HCT116 (cell line): Measurements from ENCODE around the gene TIMM17A. TPM values are rescaled to one million over a fixed set of nuclear protein-coding genes. Genes with fewer than 3 reads are reported as not detected.

Experiments
- ATAC-seq: fragments of 200-7000 bp; cut with Tn5 transposase; 2 replicates; pipeline ENCODE4 v1.9.1; 2020; ENCODE audit warnings: mild to moderate bottlenecking, moderate library complexity
- BruUV-seq: library from RNA; stranded (reverse); fragments of 400-500 nt; replicated peaks from 2 replicates; lab custom pipeline; 2021; lab: Mats Ljungman, UMichigan
- CTCF ChIA-PET: fragments of 300-600 bp; sonication (Branson Sonifier 250); formaldehyde crosslinking; loops from one replicate; lab custom pipeline; 2021; ENCODE audit warnings: antibody characterized with exemption; lab: Charles Lee
- POLR2A ChIA-PET: fragments of 300-600, 350-600 bp; sonication (Branson Sonifier 250); formaldehyde crosslinking; loops from one replicate; lab custom pipeline; 2021; ENCODE audit warnings: antibody characterized with exemption; lab: Charles Lee
- RAD21 ChIA-PET, 2 experiments: fragments of 300-600 bp; sonication (Branson Sonifier 250); formaldehyde crosslinking; loops; one replicate each; lab custom pipeline; 2023; ENCODE audit warnings: low total read pairs in 2 of 2; ENCODE audit not compliant: uncharacterized antibody in 2 of 2, unreplicated experiment in 2 of 2, low non-redundant PET in 1 of 2; lab: Charles Lee
- DNase-seq: peaks from one replicate; pipeline ENCODE4 v3.0.0-alpha.2; 2010; ENCODE audit warnings: low read depth, low spot score
- H2AFZ ChIP-seq: fragments of 200-600 bp; shearing (Covaris generic), sonication (generic); 2 replicates; pipeline ENCODE4 v1.6.1; 2017; ENCODE audit warnings: low read depth, mixed run types, mixed read lengths, antibody characterized with exemption, low read length; ENCODE audit not compliant: poor library complexity, severe bottlenecking
- H3K27ac ChIP-seq: 2 replicates; pipeline ENCODE4 v1.5.1; 2012; ENCODE audit warnings: low read depth, low read length
- H3K27me3 ChIP-seq: fragments of 200-600 bp; sonication (generic); 2 replicates; pipeline ENCODE4 v1.6.1; 2016; ENCODE audit warnings: mixed run types, low read length, mixed read lengths; ENCODE audit not compliant: insufficient read depth
- H3K36me3 ChIP-seq, 2 experiments: fragments of 200-500 bp in 1 of 2; fragments of 200-600 bp in 1 of 2; sonication (Bioruptor generic) in 1 of 2; sonication (generic) in 1 of 2; 2 replicates each; pipeline versions ENCODE4 v1.5.1 to v1.6.1; 2014 to 2016; ENCODE audit warnings: low read length in 2 of 2, inconsistent platforms in 1 of 2, mixed read lengths in 1 of 2, mixed run types in 1 of 2; ENCODE audit not compliant: insufficient read depth in 2 of 2, control insufficient read depth in 1 of 2
- H3K4me1 ChIP-seq, 2 experiments: fragments of 200-600 bp in 1 of 2; sonication (generic) in 1 of 2; 2 replicates each; pipeline versions ENCODE4 v1.5.1 to v1.6.1; 2012 to 2017; ENCODE audit warnings: low read length in 2 of 2, inconsistent platforms in 1 of 2, mild to moderate bottlenecking in 1 of 2, mixed read lengths in 1 of 2, mixed run types in 1 of 2, moderate library complexity in 1 of 2; ENCODE audit not compliant: insufficient read depth in 2 of 2, control insufficient read depth in 1 of 2
- H3K4me2 ChIP-seq: fragments of 200-600 bp; sonication (generic); 2 replicates; pipeline ENCODE4 v1.6.1; 2017; ENCODE audit warnings: mixed run types, low read length, mixed read lengths
- H3K4me3 ChIP-seq, 2 experiments: fragments of 200-600 bp in 1 of 2; sonication (generic) in 1 of 2; replicated peaks in 1 of 2; 2 replicates each; pipeline ENCODE4 v1.5.1; 2011 to 2016; ENCODE audit warnings: low read length in 2 of 2, control low read depth in 1 of 2, low read depth in 1 of 2, mild to moderate bottlenecking in 1 of 2, mixed read lengths in 1 of 2, mixed run types in 1 of 2
- H3K79me2 ChIP-seq: fragments of 200-600 bp; sonication (generic); 2 replicates; pipeline ENCODE4 v1.6.1; 2017; ENCODE audit warnings: mild to moderate bottlenecking, mixed run types, low read length, moderate library complexity, mixed read lengths; ENCODE audit not compliant: insufficient read depth
- H3K9ac ChIP-seq: fragments of 200-600 bp; sonication (generic); 2 replicates; pipeline ENCODE4 v1.6.1; 2016; ENCODE audit warnings: low read length, mixed read lengths
- H3K9me2 ChIP-seq: fragments of 200-600 bp; sonication (generic), shearing (Covaris generic); 2 replicates; pipeline ENCODE4 v1.6.1; 2017; ENCODE audit warnings: mixed run types, mild to moderate bottlenecking, moderate library complexity; ENCODE audit not compliant: insufficient read depth
- H3K9me3 ChIP-seq, 2 experiments: fragments of 200-500 bp in 1 of 2; fragments of 200-600 bp in 1 of 2; sonication (Bioruptor generic) in 1 of 2; sonication (generic) in 1 of 2; 2 replicates each; pipeline ENCODE4 v1.6.1; 2014 to 2017; ENCODE audit warnings: low read length in 2 of 2, mixed read lengths in 2 of 2, inconsistent platforms in 1 of 2, low read depth in 1 of 2, mild to moderate bottlenecking in 1 of 2, mixed run types in 1 of 2, moderate library complexity in 1 of 2; ENCODE audit not compliant: control insufficient read depth in 1 of 2, insufficient read depth in 1 of 2
- H4K20me1 ChIP-seq: fragments of 200-600 bp; sonication (generic), shearing (Covaris generic); 2 replicates; pipeline ENCODE4 v1.6.1; 2017; ENCODE audit warnings: mixed run types, mild to moderate bottlenecking, moderate library complexity; ENCODE audit not compliant: insufficient read depth
- POLR2A ChIP-seq: IDR thresholded peaks from 2 replicates; pipeline ENCODE4 v1.7.0; 2011; ENCODE audit warnings: borderline replicate concordance; ENCODE audit not compliant: insufficient read depth, insufficient read length; ENCODE audit errors: extremely low read depth
- ZFX ChIP-seq: fragments of 450-650 bp; IDR thresholded peaks from 2 replicates; pipeline ENCODE4 v1.6.1; 2017
- intact Hi-C: fragments of 100-400 bp; cut with micrococcal nuclease; formaldehyde crosslinking; loops from 2 replicates; pipeline ENCODE4 v1.10.0; 2022
- total RNA-seq: library from RNA; stranded (reverse); gene quantifications from one replicate; pipeline ENCODE4 v1.2.1, GENCODE V29; 2021; ENCODE audit not compliant: unreplicated experiment
- TF ChIP-seq, protein P1 (sequence below): IDR thresholded peaks from 2 replicates; pipeline ENCODE4 v1.6.1; 2012
- TF ChIP-seq, protein P2 (sequence below), 3 experiments: fragments of 200-600 bp in 1 of 3; sonication (generic) in 1 of 3; IDR thresholded peaks in 2 of 3; conservative IDR thresholded peaks in 1 of 3; 2 replicates each; pipeline ENCODE4 v1.5.1; 2012 to 2017; ENCODE audit warnings: low read depth in 2 of 3, low read length in 2 of 3, antibody characterized with exemption in 1 of 3, borderline replicate concordance in 1 of 3, control low read depth in 1 of 3, mild to moderate bottlenecking in 1 of 3, mixed read lengths in 1 of 3, mixed run types in 1 of 3, moderate library complexity in 1 of 3; ENCODE audit not compliant: insufficient read depth in 1 of 3

The TIMM17A gene
- total RNA-seq, 1 experiment from 2014 or later = 100 TPM

GRCh38 chr1:202009326-202010179 is 54.2 kb downstream of the TIMM17A start:
- peak overlapping the region; percentile 74 for H3K27ac ChIP-seq
- peak overlapping the region; percentile 92 for H3K9ac ChIP-seq
- ChIA-PET CTCF (interaction anchor here (0.6 to 7.1 kb wide), 22 partner anchors 10 to 146 kb away, joined by 3 to 106 read pairs (median 6); partner anchors contain the start of genes GPR37L1 and RNPEP), RAD21 (interaction anchor here (0.5 to 2.9 kb wide), 19 partner anchors 8 to 114 kb away, joined by 3 to 9 read pairs (median 4); no protein-coding TSS in a partner anchor), POLR2A (interaction anchor here (0.6 to 9.2 kb wide), 49 partner anchors 8 to 561 kb away, joined by 3 to 174 read pairs (median 6); partner anchors contain the start of gene CSRP1)
- ATAC-seq (peak; percentile 48), DNase-seq (peak; percentile 77)
- peaks cover 38% of the 10 kb centered on the region for H3K79me2 ChIP-seq
- H3K4me3 ChIP-seq = peak overlapping the region; percentile 90 to 93
- no peaks in the 10 kb centered on the region for H4K20me1 ChIP-seq
- peak overlapping the region; percentile 99 for H3K4me2 ChIP-seq
- peaks cover 61 to 97% of the 10 kb centered on the region in 2 experiments for H3K4me1 ChIP-seq
- TF ChIP-seq, protein P1, sequence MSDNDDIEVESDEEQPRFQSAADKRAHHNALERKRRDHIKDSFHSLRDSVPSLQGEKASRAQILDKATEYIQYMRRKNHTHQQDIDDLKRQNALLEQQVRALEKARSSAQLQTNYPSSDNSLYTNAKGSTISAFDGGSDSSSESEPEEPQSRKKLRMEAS = no peak
- TF ChIP-seq, protein P2, sequence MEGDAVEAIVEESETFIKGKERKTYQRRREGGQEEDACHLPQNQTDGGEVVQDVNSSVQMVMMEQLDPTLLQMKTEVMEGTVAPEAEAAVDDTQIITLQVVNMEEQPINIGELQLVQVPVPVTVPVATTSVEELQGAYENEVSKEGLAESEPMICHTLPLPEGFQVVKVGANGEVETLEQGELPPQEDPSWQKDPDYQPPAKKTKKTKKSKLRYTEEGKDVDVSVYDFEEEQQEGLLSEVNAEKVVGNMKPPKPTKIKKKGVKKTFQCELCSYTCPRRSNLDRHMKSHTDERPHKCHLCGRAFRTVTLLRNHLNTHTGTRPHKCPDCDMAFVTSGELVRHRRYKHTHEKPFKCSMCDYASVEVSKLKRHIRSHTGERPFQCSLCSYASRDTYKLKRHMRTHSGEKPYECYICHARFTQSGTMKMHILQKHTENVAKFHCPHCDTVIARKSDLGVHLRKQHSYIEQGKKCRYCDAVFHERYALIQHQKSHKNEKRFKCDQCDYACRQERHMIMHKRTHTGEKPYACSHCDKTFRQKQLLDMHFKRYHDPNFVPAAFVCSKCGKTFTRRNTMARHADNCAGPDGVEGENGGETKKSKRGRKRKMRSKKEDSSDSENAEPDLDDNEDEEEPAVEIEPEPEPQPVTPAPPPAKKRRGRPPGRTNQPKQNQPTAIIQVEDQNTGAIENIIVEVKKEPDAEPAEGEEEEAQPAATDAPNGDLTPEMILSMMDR (IDR thresholded peaks at IDR 0.05 in 2 of 3, conservative IDR thresholded peaks at IDR 0.05 in 1 of 3; ENCODE audit: borderline replicate concordance in 1 of 3, insufficient read depth in 1 of 3, low read depth in 2 of 3, low read length in 2 of 3) = peak in 2 of 3 experiments; percentile 89 to 96; a peak in 4 of 6 replicates
- TF ChIP-seq POLR2A = no peak
- TF ChIP-seq ZFX = peak; percentile 30; the same call in 1 of the 2 replicates
- no peak overlapping the region for H2AFZ ChIP-seq
- no peaks in the 10 kb centered on the region for H3K9me2 ChIP-seq
- TSS peak; percentile 30 for BruUV-seq
- H3K9me3 ChIP-seq = no peaks in the 10 kb centered on the region
- intact Hi-C loops = loop anchor here (1.0 to 2.0 kb wide), 4 partner anchors 9 to 110 kb away; no protein-coding TSS in a partner anchor
- peaks cover 8 to 34% of the 10 kb centered on the region in 2 experiments for H3K36me3 ChIP-seq
- no peaks in the 10 kb centered on the region for H3K27me3 ChIP-seq
